Measurements from ENCODE around the gene ANKRD13B. TPM values are rescaled to one million over a fixed set of nuclear protein-coding genes. Genes with fewer than 3 reads are reported as not detected.

Gene ANKRD13B
- total RNA-seq, 2 donors from 2014 or later = 2.2 to 2.6 TPM

DNA sequence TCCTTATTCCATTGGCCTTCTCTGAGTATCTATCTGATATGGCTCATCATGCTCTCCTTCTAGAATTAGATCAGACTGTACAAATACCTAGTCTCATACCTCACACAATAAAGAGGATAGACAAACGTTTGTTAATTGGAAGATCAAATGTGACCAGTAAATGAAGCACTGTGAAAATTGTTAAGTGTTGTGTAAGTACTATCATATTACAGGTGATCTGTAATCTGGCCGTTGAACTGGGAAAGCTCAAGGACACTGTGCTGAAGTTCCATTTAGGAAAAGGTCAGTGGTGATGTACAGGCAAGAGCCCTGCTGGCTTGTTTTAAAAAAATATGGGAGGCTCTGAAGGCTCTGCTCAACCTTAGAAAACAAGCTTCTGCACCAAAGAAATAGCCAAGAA lies 68.3 kb downstream of the ANKRD13B start:
- Mint-ChIP-seq H3K9me3 (no peaks in the 10 kb centered on the region), H3K4me1 (peaks cover 5% of the 10 kb centered on the region), H3K4me3 (no peak overlapping the region), H3K27me3 (ENCODE audit: insufficient read depth) (no peaks in the 10 kb centered on the region), H3K36me3 (ENCODE audit: low read depth) (peaks cover 7% of the 10 kb centered on the region), H3K27ac (no peak overlapping the region)
- H3K9ac ChIP-seq (ENCODE audit: extremely low read depth, low read length, poor library complexity, severe bottlenecking) = no peak overlapping the region
- no peak overlapping the region for H3K4me3 ChIP-seq (ENCODE audit: low read length)
- no peak for DNase-seq
- no peaks in the 10 kb centered on the region for H3K27me3 ChIP-seq (ENCODE audit: control insufficient read depth, insufficient read depth, low read length, poor library complexity, severe bottlenecking)
- no peaks in the 10 kb centered on the region for H3K36me3 ChIP-seq (ENCODE audit: control insufficient read depth, insufficient read depth, low read length)
- no peak overlapping the region for H3K27ac ChIP-seq (ENCODE audit: low read depth, low read length)
- H3K4me1 ChIP-seq (ENCODE audit: control insufficient read depth, insufficient read depth, low read length) = no peaks in the 10 kb centered on the region
- H3K9me3 ChIP-seq (ENCODE audit: control insufficient read depth, low read length) = no peaks in the 10 kb centered on the region
- TF ChIP-seq CTCF (conservative IDR thresholded peaks at IDR 0.05) = no peak
- 96% methylated on average over 2 of the region's 2 CpGs; no CpG with 5 or more reads in 1 of the 2 experiments for WGBS, 2 experiments (ENCODE audit: insufficient coverage in 1 of 2, insufficient read length in 1 of 2)

DNA sequence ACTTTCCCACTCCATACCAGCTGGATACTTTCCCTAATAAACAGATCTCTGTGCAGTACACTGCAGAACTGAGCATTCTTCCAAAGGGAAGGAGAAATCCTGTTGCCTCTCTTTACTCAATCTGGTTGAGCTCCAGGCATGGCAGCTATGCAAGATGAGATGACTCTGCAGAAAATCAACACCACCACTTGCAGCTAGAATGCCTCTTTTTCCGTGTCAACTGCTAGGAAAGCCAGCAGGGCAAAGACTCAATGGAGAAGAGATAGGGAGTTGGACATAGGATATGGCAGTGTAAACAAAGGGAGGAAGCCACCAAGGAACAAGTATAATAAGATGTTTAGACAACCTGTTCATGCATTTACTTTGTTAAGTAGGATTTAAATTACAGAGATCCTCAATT lies 70.2 kb downstream of the ANKRD13B start:
- peak overlapping the region; percentile 71 for H3K27ac Mint-ChIP-seq
- no peaks in the 10 kb centered on the region for H3K36me3 ChIP-seq (ENCODE audit: control insufficient read depth, insufficient read depth, low read length)
- no peaks in the 10 kb centered on the region for H3K9me3 Mint-ChIP-seq
- no peak overlapping the region for H3K4me3 Mint-ChIP-seq
- TF ChIP-seq CTCF (conservative IDR thresholded peaks at IDR 0.05) = no peak
- DNase-seq = no peak
- H3K27me3 Mint-ChIP-seq (ENCODE audit: insufficient read depth) = no peaks in the 10 kb centered on the region
- WGBS, 2 experiments (ENCODE audit: insufficient coverage in 1 of 2, insufficient read length in 1 of 2) = 36% methylated on average over 1 of the region's 1 CpG; no CpG with 5 or more reads in 1 of the 2 experiments
- no peak overlapping the region for H3K27ac ChIP-seq (ENCODE audit: low read depth, low read length)
- no peaks in the 10 kb centered on the region for H3K4me1 ChIP-seq (ENCODE audit: control insufficient read depth, insufficient read depth, low read length)
- no peaks in the 10 kb centered on the region for H3K27me3 ChIP-seq (ENCODE audit: control insufficient read depth, insufficient read depth, low read length, poor library complexity, severe bottlenecking)
- peaks cover 7% of the 10 kb centered on the region for H3K4me1 Mint-ChIP-seq
- peaks cover 7% of the 10 kb centered on the region for H3K36me3 Mint-ChIP-seq (ENCODE audit: low read depth)
- H3K9me3 ChIP-seq (ENCODE audit: control insufficient read depth, low read length) = no peaks in the 10 kb centered on the region
- no peak overlapping the region for H3K4me3 ChIP-seq (ENCODE audit: low read length)
- H3K9ac ChIP-seq (ENCODE audit: extremely low read depth, low read length, poor library complexity, severe bottlenecking) = no peak overlapping the region

Other genes with a start within 250 kb of the ANKRD13B start
- 100 to 1,000 TPM in 1 of 2 donors, 10 to 100 TPM in 1; 95.9 to 102 TPM for gene TAOK1, start 202.8 kb upstream of the ANKRD13B start, total RNA-seq
- gene ABHD15, start 26.1 kb upstream of the ANKRD13B start, total RNA-seq = 1 to 10 TPM; 1.4 to 2.1 TPM
- 10 to 100 TPM; 21.7 to 31.0 TPM for gene TP53I13, start 24.4 kb upstream of the ANKRD13B start, total RNA-seq
- 10 to 100 TPM; 45.0 to 61.8 TPM for gene GIT1, start 3.5 kb upstream of the ANKRD13B start, total RNA-seq
- gene CORO6, start 29.8 kb downstream of the ANKRD13B start, total RNA-seq = under 1 TPM; 0.86 to 1.00 TPM

All from endodermal cell (in vitro differentiated cells).